ENCODE results near the gene ETFA.

- TF ChIP-seq CTCF (IDR thresholded peaks at IDR 0.05): no peak
- no peak for TF ChIP-seq POLR2A (IDR thresholded peaks at IDR 0.05)
Observed at GRCh38 chr15:76195506-76196268, 115.6 kb downstream of the ETFA start.

Measured in esophagus squamous epithelium (tissue), 4 donors.